ENCODE data around the gene MXRA7.

DNA sequence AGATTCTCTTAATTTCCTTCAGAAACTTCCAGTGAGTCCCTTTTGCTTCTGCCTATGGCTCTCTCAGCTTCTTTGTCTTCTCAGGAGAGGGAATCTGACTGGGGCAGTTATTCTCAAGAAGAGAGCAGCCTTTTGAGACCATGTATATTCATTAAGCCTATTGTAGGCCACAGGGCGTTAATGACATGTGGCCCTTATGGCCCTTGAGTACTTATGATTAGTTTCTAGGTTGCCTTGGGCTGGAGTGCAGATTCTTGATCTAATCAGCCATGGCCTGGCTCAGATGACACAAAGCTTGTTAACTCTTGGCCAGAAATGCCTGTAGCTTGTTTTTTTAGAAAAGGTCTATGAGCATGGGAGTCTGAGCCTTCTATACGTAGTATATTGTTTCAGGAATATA lies 44.5 kb upstream of the MXRA7 start:
- TF ChIP-seq POLR2A (IDR thresholded peaks at IDR 0.05), result no peak
- TF ChIP-seq CTCF (IDR thresholded peaks at IDR 0.05), result no peak
